Heart right ventricle (tissue), 16 donors: ENCODE results near the gene GSN. TPM values are rescaled to one million over a fixed set of nuclear protein-coding genes. Genes with fewer than 3 reads are reported as not detected.

ENCODE experiments used
- ATAC-seq, 8 donors: fragments of 200-7000 bp; cut with Tn5 transposase; one replicate each; pipeline ENCODE4 v1.9.1; 2020; ENCODE audit warnings: mild to moderate bottlenecking in 8 of 8, moderate library complexity in 8 of 8, moderate number of reproducible peaks in 1 of 8
- DNase-seq, 2 donors: peaks; one replicate each; pipeline ENCODE4 v3.0.0-alpha.2; 2020
- H3K27ac ChIP-seq, 10 donors: fragments of 200-600 bp; sonication (generic) in 2 of 10; one replicate each; pipeline versions ENCODE4 v1.5.0 to v1.8.0; 2020 to 2022; ENCODE audit warnings: mild to moderate bottlenecking in 3 of 10
- H3K27me3 ChIP-seq, 7 donors: fragments of 200-600 bp; one replicate each; pipeline ENCODE4 v1.8.0; 2021 to 2022; ENCODE audit warnings: mild to moderate bottlenecking in 2 of 7
- H3K36me3 ChIP-seq, 9 donors: fragments of 200-600 bp; sonication (generic) in 1 of 9; one replicate each; pipeline versions ENCODE4 v1.5.0 to v1.8.0; 2020 to 2022; ENCODE audit warnings: mild to moderate bottlenecking in 2 of 9
- H3K4me1 ChIP-seq, 9 donors: fragments of 200-600 bp; sonication (generic) in 1 of 9; one replicate each; pipeline versions ENCODE4 v1.5.0 to v1.8.0; 2020 to 2022; ENCODE audit warnings: mild to moderate bottlenecking in 4 of 9
- H3K4me3 ChIP-seq, 10 donors: fragments of 200-600 bp; sonication (generic) in 2 of 10; one replicate each; pipeline versions ENCODE4 v1.5.0 to v1.8.0; 2020 to 2022; ENCODE audit warnings: mild to moderate bottlenecking in 7 of 10, moderate library complexity in 2 of 10
- H3K9me3 ChIP-seq, 11 donors: fragments of 200-600 bp in 10 of 11; sonication (generic) in 2 of 11; one replicate each; pipeline versions ENCODE4 v1.5.0 to v1.8.0; 2013 to 2022; ENCODE audit warnings: mild to moderate bottlenecking in 2 of 11, control low read depth in 1 of 11, moderate library complexity in 1 of 11
- CTCF ChIP-seq, 9 donors: fragments of 200-600 bp; sonication (generic) in 2 of 9; IDR thresholded peaks; one replicate each; pipeline versions ENCODE4 v1.5.0 to v1.8.0; 2021 to 2022; ENCODE audit warnings: antibody characterized with exemption in 9 of 9, mild to moderate bottlenecking in 5 of 9, moderate library complexity in 1 of 9
- WGBS, 2 donors: extraction: QIAGEN DNeasy Blood & Tissue Kit; methylation state at CpG; one replicate each; pipeline ENCODE4 v1.1.7; 2013; ENCODE audit warnings: inconsistent platforms in 1 of 2; 5-methylcytosine and 5-hydroxymethylcytosine counted together
- intact Hi-C, 10 donors: fragments of 100-400 bp; cut with DNase I; formaldehyde crosslinking; loops; one replicate each; pipeline versions ENCODE4 v1.11.1 to v1.14.2; 2022
- polyA plus RNA-seq, 2 donors: library from polyadenylated mRNA; stranded (reverse); fragments of 200-250 nt; gene quantifications; one replicate each; pipeline ENCODE4 v1.2.3, GENCODE V29; 2013
- total RNA-seq, 10 donors: library from RNA; stranded (reverse); fragmentation: NEBNext Ultra II Directional in 3 of 10; extraction: Animal tissue kit (Norgen Biotek cat#: 25700) in 3 of 10; gene quantifications; one replicate each; pipeline versions ENCODE4 v1.2.1 to v1.2.4, GENCODE V29; 2021 to 2023
- donor health status: Arrhythmogenic right ventricular cardiomyopathy.
- donor health status: ischemic (EF 13 %, LVEDD 7.1; RV severe dilation, severe dysfunction).
- donor health status: healthy with polysubstance abuse.
- donor health status: DM: no; HTN: yes; CAD: no.
- donor health status: DM: no; HTN: no; CAD: no.
- donor health status: ischemic (EF 25% LVEDD 6.9; RV normal size, moderate dysfunction).
- donor health status: ischemic (EF 25% LVEDD 5.7; RV mildly dilated, moderate dysfunction).
- donor health status: healthy.
- donor health status: DM: yes; HTN: yes; CAD: no.
- donor health status: Ischemic cardiomyopathy.
- donor health status: ischemic (EF 35%, LVEDD 5.7; RV mildly dilated, moderate dysfunction).
- donor health status: nonischemic (EF 11% LVEDD 7.7; RV severe dilation, severe dysfunction).
- donor health status: DM: yes; HTN: yes; CAD: no.
- donor health status: PGD.
- donor health status: ischemic (EF 29% LVEDD 5.4; RV normal size, mild dysfunction).
- donor health status: nonischemic (EF 23%, LVEDD 6.1; RV moderate dilation, normal function).

GSN gene
- total and polyA plus RNA-seq, 12 donors = 360 to 861 (median 668) TPM

DNA sequence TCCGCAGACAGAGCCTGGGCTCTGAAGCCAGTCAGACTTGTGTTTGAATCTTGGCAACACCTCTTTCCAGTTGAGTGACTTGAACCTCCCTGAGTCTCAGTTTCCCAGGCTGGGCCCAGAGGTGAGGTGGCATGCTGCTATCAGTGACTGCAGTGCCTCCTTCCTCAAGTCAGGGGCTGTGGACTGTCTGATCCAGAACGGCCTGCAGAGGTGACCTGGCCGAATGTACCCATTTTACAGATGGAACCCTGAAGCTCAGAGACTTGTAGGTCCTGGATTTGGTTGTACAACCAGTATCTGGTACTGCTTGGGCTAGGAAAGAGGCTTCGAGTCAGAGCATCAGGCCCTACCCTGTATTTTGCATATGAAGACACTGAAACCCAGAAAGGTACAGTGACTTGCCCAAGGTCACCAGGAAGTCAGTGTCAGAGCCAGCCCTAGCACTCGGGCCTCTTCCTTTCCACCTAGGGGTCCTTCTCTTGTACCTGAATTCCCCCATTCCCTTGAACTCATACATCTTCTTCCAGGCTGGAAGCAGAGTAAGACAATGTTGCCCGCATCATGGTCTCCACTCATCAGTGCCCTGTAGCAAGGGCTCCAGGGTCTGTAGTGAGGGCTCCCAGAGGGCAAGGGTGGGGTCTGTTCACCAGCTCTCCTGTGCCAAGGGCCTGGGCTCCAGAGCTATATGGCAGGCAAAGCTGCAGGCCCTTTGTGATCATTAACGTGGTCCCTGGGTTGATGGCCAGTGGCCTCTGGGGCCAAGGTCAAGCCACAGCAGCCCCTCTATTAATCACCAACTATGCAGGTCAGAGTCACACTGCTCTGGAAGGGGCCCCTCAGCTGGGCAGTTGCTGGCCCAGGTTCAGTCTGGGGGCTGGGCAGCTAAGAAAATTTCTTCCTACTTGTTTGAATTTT, 28.5 kb downstream of the GSN start:
- TF ChIP-seq CTCF (IDR thresholded peaks at IDR 0.05) = no peak
- DNase-seq = no peak
- WGBS, 2 donors = 78 to 79% methylated on average over 7 of the region's 7 CpGs

GRCh38 chr9:121297389-121297788, 29.4 kb downstream of the GSN start:
- no peak for TF ChIP-seq CTCF (IDR thresholded peaks at IDR 0.05)
- intact Hi-C loops = no loop called here
- Histone ChIP-seq H3K27ac (peak overlapping the region in 9 of 10 donors; percentile 82 to 100 (median 94)), H3K4me3 (no peak overlapping the region), H3K36me3 (peaks cover 0 to 21% (median 7%) of the 10 kb centered on the region in 9 donors), H3K4me1 (peaks cover 40 to 96% (median 94%) of the 10 kb centered on the region in 9 donors), H3K27me3 (no peaks in the 10 kb centered on the region), H3K9me3 (no peaks in the 10 kb centered on the region)
- DNase-seq (no peak), ATAC-seq (no peak)
- 48 to 64% methylated on average over 4 of the region's 4 CpGs for WGBS, 2 donors

More for the DNA sequence above, 28.5 kb downstream of the GSN start:
- H3K4me1 ChIP-seq = peaks cover 36 to 95% (median 90%) of the 10 kb centered on the region in 9 donors
- peak overlapping the region; percentile 82 to 100 (median 94) for H3K27ac ChIP-seq
- peaks cover 0 to 12% (median 0%) of the 10 kb centered on the region in 9 donors for H3K36me3 ChIP-seq
- no peaks in the 10 kb centered on the region for H3K9me3 ChIP-seq
- no peak overlapping the region for H3K4me3 ChIP-seq
- ATAC-seq = no peak
- no peaks in the 10 kb centered on the region for H3K27me3 ChIP-seq
- intact Hi-C loops = no loop called here

DNA sequence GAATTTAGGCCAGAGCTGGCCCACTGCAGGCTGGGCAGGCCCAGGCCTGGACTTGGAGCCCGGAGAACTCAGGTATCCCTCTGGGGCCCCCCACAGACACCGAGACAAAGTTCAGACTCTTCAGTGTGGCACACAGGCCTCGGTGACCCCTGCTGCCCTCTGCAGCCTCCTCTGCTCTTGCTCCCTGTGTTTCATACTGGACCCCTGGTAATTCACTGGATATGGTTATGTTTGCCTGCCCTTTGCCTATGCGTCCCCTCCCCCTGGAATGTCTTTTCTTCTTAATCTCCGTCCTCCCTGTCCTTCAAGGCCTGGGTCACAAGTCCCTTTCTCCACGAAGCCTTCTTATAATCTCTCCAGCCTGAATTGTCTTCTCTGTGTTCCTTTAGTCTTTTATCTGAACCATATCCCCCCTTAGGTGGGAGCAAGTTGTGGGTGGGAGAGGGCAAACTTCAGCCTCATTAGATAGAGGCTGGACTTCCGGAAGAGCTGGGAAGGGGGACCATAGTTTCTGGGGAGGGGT, 30.1 kb downstream of the GSN start:
- ATAC-seq = no peak
- Histone ChIP-seq H3K27me3 (no peaks in the 10 kb centered on the region), H3K27ac (peak overlapping the region; percentile 82 to 100 (median 94)), H3K9me3 (no peaks in the 10 kb centered on the region), H3K36me3 (peaks cover 0 to 27% (median 13%) of the 10 kb centered on the region in 9 donors), H3K4me1 (peaks cover 41 to 96% (median 93%) of the 10 kb centered on the region in 9 donors), H3K4me3 (peak overlapping the region in 1 of 10 donors; percentile 81)
- no peak for DNase-seq
- no peak for TF ChIP-seq CTCF (IDR thresholded peaks at IDR 0.05)
- WGBS, 2 donors = 46 to 58% methylated on average over 7 of the region's 7 CpGs
- intact Hi-C loops = loop anchor here in 4 of 10 donors (2.0 kb wide), 2 partner anchors 13 to 15 kb away; no protein-coding TSS in a partner anchor

GRCh38 chr9:121298689-121299466, 30.9 kb downstream of the GSN start:
- no peak for TF ChIP-seq CTCF (IDR thresholded peaks at IDR 0.05)
- 37 to 50% methylated on average over 13 of the region's 13 CpGs for WGBS, 2 donors
- intact Hi-C loops = loop anchor here in 4 of 10 donors (1.0 to 2.0 kb wide), 3 partner anchors 12 to 16 kb away; no protein-coding TSS in a partner anchor
- peak; percentile 50 to 84 (median 68) for ATAC-seq
- H3K27ac ChIP-seq = peak overlapping the region; percentile 82 to 100 (median 94)
- peaks cover 0 to 35% (median 21%) of the 10 kb centered on the region in 9 donors for H3K36me3 ChIP-seq
- H3K4me1 ChIP-seq = peaks cover 45 to 96% (median 93%) of the 10 kb centered on the region in 9 donors
- no peaks in the 10 kb centered on the region for H3K27me3 ChIP-seq
- no peaks in the 10 kb centered on the region for H3K9me3 ChIP-seq
- DNase-seq = peak; percentile 55 to 88
- peak overlapping the region; percentile 56 to 81 (median 68) for H3K4me3 ChIP-seq
